Testis (tissue), 2 donors: ENCODE measurements around the gene FAM184B.

ENCODE experiments used
- CTCF ChIP-seq, 3 experiments: fragments of 450-650 bp in 2 of 3; fragments of 200-600 bp in 1 of 3; sonication (generic) in 1 of 3; IDR thresholded peaks; one replicate each; pipeline ENCODE4 v1.5.1; 2016 to 2019; ENCODE audit warnings: antibody characterized with exemption in 3 of 3, mild to moderate bottlenecking in 2 of 3, moderate library complexity in 1 of 3
- POLR2A ChIP-seq: fragments of 450-650 bp; IDR thresholded peaks from one replicate; pipeline ENCODE4 v1.6.1; 2017; ENCODE audit warnings: antibody characterized with exemption, mild to moderate bottlenecking, moderate library complexity

GRCh38 chr4:17723648-17724047, 57.8 kb downstream of the FAM184B start:
- TF ChIP-seq CTCF (IDR thresholded peaks at IDR 0.05) = no peak
- TF ChIP-seq POLR2A = no peak
